LoVo (cell line): ENCODE data around the gene DDX10.

Source experiments
- DNase-seq: peaks from one replicate; pipeline ENCODE4 v3.0.0-alpha.2; 2016; ENCODE audit warnings: low spot score

DDX10 gene

DNA sequence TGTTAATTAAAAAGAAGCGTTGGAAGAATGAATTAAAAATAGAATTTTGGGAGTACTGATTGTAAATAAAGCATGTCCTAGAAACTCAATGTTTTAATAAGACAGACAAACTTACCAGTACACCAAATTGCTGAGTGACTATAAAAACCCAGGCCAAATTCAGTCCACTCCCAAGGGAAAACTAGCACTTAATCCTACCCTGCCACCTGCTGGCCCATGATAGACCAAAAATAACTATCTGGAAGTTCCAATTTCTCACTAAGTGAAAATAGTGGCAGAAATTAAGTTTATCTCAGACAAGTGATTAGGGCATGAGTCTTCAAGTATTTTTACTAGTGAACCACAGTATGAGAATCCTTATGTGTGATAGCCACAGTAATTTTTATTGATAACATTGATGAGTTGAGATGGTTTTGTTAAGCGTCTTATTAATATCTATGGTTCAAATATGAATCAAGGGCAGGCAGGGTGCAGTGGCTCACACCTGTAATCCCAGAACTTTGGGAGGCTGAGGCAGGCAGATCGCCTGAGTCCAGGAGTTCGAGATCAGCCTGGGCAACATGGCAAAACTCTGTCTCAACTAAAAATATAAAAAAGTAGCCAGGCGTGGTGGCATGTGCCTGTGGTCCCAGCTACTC lies 9.8 kb upstream of the DDX10 start:
- peak; percentile 61 for DNase-seq

- no peak for DNase-seq
Measured at GRCh38 chr11:108662700-108663099, 2.2 kb upstream of the DDX10 start.

DNA sequence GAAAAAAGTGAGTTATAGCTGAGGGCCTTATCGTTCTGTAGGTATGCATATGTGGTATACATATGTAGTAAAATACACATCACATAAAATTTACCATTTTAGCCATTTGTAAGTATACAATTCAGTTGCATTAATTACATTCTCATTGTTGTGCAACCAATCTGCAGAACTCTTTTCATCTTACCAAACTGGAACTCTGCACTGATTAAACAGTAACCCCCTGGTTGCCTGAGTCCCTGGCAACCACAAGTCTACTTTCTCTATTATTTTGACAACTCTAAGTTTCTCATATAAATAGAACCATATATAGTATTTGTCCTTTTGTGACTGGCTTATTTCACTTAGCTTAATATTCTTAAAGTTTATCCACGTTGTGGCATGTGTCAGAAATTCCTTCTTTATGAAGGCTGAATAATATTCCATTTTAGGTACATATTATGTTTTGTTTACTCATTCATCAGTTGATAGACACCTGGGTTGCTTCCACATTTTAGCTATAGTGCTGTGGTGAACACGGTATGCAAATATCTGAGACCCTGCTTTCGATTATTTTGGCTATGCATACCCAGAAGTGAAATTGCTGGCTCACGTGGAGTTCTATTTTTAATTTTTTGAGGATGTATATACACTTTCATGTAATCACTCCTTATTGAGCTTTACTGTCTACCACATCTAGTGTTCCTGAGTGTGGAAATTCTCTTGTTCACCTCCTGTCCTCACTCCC lies 1.6 kb upstream of the DDX10 start:
- no peak for DNase-seq

GRCh38 chr11:108666373-108666772 lies 1.5 kb downstream of the DDX10 start:
- DNase-seq = no peak

DNA sequence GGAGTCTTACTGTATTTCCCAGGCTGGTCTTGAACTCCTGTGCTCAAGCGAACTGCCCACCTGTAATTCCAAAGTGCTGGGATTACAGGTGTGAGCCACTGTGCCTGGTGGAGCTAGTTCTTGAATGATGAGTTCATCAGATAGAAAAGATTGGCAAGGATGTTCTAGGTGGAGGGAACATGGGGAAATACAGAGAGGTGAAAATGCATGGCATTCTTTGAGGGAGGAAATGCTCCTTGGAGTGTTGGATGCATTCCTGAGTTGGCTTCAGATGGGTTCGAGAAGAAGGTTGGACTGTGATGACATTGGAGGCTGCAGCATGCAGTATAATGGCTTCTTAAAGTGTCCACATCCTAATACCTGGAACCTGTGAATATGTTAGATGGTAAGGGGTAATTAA lies 4.4 kb downstream of the DDX10 start:
- DNase-seq = no peak

DNA sequence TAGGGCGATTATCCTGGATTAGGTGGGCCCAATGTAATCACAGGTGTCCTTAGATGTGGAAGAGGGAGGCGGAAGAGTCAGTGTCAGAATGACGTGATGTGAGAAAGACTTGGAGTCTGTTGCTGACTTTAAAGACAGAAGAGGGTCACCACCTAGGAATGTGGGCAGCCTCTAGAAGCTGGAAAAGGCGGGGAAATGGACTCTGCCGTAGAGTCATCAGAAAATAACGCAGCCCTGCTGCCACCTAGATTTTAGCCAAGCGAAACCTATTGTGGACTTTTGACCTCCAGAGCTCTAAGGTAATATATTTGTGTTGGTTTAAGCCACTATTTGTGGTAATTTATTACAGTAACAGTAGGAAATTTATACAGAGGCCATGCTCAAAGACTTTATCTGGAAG lies 4.8 kb downstream of the DDX10 start:
- peak; percentile 39 for DNase-seq

DNA sequence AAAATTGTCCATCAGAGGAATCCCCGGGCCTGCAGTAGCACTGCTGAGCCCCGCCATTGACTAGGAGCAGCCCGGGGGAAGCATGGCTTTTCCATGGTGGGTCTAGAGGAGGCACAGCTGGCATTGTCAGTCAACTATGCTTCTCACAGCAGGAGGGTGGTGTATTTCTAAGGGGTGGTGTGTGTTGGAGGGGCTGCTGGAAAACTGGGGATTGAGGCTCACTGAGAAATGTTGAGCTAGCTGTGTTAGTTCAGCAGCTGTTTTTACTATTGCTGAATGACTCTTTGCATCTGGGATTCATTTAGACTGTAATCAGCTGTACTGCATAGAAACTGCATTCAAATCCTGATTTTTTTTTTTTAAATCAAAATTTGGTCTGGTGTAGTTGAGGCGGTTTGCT lies 5.6 kb downstream of the DDX10 start:
- DNase-seq = no peak

DNA sequence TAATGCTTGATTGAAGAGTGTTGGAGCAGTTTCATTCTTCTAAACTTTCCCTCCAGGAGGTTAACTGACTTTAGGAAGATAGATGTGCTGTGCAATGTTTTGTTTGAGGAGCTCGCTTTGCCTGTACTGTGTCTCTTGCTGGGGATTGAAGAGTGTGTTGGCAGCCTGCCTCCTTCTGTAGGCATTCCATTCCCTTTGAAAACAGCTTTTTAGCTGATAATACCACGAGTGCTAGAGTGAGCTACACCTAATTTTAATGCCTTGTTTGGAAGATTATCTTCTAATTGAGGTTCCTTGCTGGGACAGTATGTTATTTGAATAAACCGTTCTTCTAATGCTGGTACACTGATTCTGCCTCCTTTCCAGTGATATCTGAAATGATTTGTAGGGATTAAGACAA lies 7.2 kb downstream of the DDX10 start:
- peak; percentile 13 for DNase-seq

DNA sequence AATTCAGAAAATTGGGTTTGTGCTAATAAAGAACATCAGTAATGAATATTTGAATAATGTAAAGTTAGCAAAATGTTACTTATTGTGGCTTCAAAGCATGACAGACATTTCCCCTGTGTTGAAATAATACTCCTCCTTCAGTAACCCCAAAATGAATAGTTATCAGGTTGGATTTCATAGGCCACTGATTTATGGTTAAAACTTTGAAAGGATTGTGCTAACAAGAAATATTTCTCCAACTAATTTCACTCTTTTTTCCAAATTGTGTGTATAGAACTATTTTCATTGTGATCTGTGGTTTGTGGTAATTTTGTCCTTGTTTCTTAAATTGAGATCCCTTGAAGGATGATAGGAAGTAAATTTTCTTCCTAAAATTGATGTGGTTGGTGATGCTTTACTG lies 7.9 kb downstream of the DDX10 start:
- no peak for DNase-seq

GRCh38 chr11:108679045-108679444 lies 14.2 kb downstream of the DDX10 start:
- DNase-seq = no peak

DNA sequence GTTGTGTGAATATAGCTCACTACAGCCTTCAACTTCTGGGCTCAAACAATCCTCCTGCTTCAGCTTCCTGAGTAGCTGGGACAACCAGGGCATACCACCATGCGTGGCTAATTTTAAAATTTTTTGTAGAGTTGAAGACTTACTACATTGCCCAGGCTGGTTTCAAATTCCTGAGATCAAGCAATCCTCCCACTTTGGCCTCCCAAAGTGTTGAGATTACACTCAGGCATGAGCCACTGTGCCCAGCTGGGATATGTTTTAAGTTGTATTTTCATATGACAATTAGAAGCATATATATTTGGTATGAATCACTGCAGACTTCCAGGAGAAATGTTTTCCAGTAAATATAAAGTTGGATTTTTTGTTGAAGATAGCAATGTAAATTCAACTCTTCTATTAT lies 15.4 kb downstream of the DDX10 start:
- no peak for DNase-seq

- DNase-seq = no peak
Measured at GRCh38 chr11:108685419-108686130, 20.7 kb downstream of the DDX10 start.

- no peak for DNase-seq
Measured at GRCh38 chr11:108693852-108694251, 29.0 kb downstream of the DDX10 start.

- no peak for DNase-seq
Measured at GRCh38 chr11:108694846-108695245, 30.0 kb downstream of the DDX10 start.

GRCh38 chr11:108697872-108698473 lies 33.1 kb downstream of the DDX10 start:
- DNase-seq = peak; percentile 28

GRCh38 chr11:108698844-108699642 lies 34.2 kb downstream of the DDX10 start:
- no peak for DNase-seq

DNA sequence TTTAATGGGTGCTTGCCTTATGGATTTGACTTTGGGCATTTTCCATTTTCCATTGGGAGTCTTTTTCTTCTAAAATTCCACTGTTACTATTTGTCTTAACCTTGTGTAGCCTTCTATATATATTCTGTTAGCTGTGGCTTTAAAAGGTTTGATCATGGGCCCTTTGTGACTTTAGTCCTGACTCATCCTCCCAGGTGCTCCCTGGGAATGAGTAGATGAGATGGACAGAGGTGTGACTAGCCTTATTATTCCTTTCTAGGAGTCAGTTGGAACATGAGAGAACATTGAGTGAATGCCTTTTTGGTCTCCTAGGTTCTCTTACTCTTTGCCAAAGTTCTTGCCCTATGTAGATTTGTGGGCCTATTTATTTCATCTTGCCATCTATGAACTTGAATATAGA lies 39.0 kb downstream of the DDX10 start:
- DNase-seq = no peak

GRCh38 chr11:108705061-108705460 lies 40.2 kb downstream of the DDX10 start:
- no peak for DNase-seq

DNA sequence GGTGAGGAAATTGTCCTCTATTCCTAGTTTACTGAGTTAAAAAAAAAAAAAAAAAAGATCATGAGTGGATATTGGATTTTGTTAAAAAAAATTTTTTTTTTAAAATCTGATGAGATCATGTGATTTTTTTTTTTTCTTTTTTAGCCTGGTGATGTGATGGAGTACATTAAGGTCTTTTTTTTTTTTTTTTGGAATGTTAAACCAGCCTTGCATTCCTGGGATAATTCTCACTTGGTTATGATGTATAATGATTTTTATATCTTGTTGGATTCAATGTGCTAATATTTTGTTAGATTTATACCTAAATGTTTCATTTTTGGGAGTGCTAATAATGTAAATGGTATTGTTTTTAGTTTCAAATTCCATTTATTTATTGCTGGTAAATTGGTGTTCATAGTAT lies 43.3 kb downstream of the DDX10 start:
- no peak for DNase-seq

DNA sequence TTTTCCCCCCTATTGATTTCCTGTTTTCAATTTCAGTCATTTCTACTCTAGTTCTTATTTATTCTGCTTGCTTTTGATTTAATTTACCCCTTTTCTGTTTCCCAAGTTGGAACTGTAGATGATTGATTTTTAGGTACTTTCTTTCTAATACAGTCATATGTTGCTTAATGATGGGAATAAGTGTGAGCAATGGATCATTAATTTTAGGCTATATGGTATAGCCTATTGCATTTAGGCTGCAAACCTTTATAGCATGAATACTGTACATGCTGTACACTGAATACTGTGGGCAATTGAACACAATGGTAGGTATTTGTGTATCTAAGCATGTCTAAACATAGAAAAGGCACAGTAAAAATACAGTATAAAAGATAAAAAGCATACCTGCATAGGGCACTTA lies 44.9 kb downstream of the DDX10 start:
- DNase-seq = no peak

- DNase-seq = no peak
Measured at GRCh38 chr11:108713076-108713790, 48.4 kb downstream of the DDX10 start.
